ENCODE results near the gene NKD2. TPM values are rescaled to one million over a fixed set of nuclear protein-coding genes. Genes with fewer than 3 reads are reported as not detected.
"Not testable (repeated sequence)": the region's sequence is repeated elsewhere in the genome, so short reads cannot be mapped to it uniquely, and the experiment has no call there.

NKD2 gene
- total RNA-seq, 1 donor from 2014 or later: 1.8 TPM

- Mint-ChIP-seq H3K4me1 (ENCODE audit: unreplicated experiment) (no peaks in the 10 kb centered on the region), H3K27me3 (ENCODE audit: unreplicated experiment) (peaks cover 5% of the 10 kb centered on the region), H3K4me3 (ENCODE audit: unreplicated experiment) (no peak overlapping the region), H3K36me3 (ENCODE audit: low read depth, unreplicated experiment) (peaks cover 6% of the 10 kb centered on the region), H3K27ac (ENCODE audit: unreplicated experiment) (no peak overlapping the region), H3K9me3 (ENCODE audit: unreplicated experiment) (no peaks in the 10 kb centered on the region)
- TF ChIP-seq CTCF (IDR thresholded peaks at IDR 0.05; ENCODE audit: unreplicated experiment): no peak
- no peak for DNase-seq (ENCODE audit: low spot score)
Measured at GRCh38 chr5:1058988-1059883, 50.6 kb downstream of the NKD2 start.

GRCh38 chr5:1059884-1060263 lies 51.3 kb downstream of the NKD2 start:
- TF ChIP-seq CTCF (IDR thresholded peaks at IDR 0.05; ENCODE audit: unreplicated experiment): no peak
- no peak for DNase-seq (ENCODE audit: low spot score)
- Mint-ChIP-seq H3K4me1 (ENCODE audit: unreplicated experiment) (no peaks in the 10 kb centered on the region), H3K4me3 (ENCODE audit: unreplicated experiment) (no peak overlapping the region), H3K27me3 (ENCODE audit: unreplicated experiment) (peaks cover 5% of the 10 kb centered on the region), H3K9me3 (ENCODE audit: unreplicated experiment) (no peaks in the 10 kb centered on the region), H3K36me3 (ENCODE audit: low read depth, unreplicated experiment) (peaks cover 3% of the 10 kb centered on the region), H3K27ac (ENCODE audit: unreplicated experiment) (no peak overlapping the region)

- TF ChIP-seq CTCF (IDR thresholded peaks at IDR 0.05; ENCODE audit: unreplicated experiment): no peak
- no peaks in the 10 kb centered on the region for H3K9me3 Mint-ChIP-seq (ENCODE audit: unreplicated experiment)
- no peaks in the 10 kb centered on the region for H3K4me1 Mint-ChIP-seq (ENCODE audit: unreplicated experiment)
- H3K36me3 Mint-ChIP-seq (ENCODE audit: low read depth, unreplicated experiment): no peaks in the 10 kb centered on the region
- H3K27me3 Mint-ChIP-seq (ENCODE audit: unreplicated experiment): peaks cover 5% of the 10 kb centered on the region
- H3K27ac Mint-ChIP-seq (ENCODE audit: unreplicated experiment): no peak overlapping the region
- DNase-seq (ENCODE audit: low spot score): no peak
- no peak overlapping the region for H3K4me3 Mint-ChIP-seq (ENCODE audit: unreplicated experiment)
Measured at GRCh38 chr5:1060535-1060981, 52.0 kb downstream of the NKD2 start.

GRCh38 chr5:1061292-1061691 lies 52.7 kb downstream of the NKD2 start:
- not testable (repeated sequence) for H3K9me3 Mint-ChIP-seq (ENCODE audit: unreplicated experiment); H3K27me3 Mint-ChIP-seq (ENCODE audit: unreplicated experiment); DNase-seq (ENCODE audit: low spot score); H3K4me3 Mint-ChIP-seq (ENCODE audit: unreplicated experiment); H3K27ac Mint-ChIP-seq (ENCODE audit: unreplicated experiment); H3K36me3 Mint-ChIP-seq (ENCODE audit: low read depth, unreplicated experiment); H3K4me1 Mint-ChIP-seq (ENCODE audit: unreplicated experiment)

GRCh38 chr5:1061916-1062315 lies 53.3 kb downstream of the NKD2 start:
- no peak for TF ChIP-seq CTCF (IDR thresholded peaks at IDR 0.05; ENCODE audit: unreplicated experiment)
- Mint-ChIP-seq H3K27ac (ENCODE audit: unreplicated experiment) (peak overlapping the region; percentile 72), H3K36me3 (ENCODE audit: low read depth, unreplicated experiment) (peaks cover 6% of the 10 kb centered on the region), H3K9me3 (ENCODE audit: unreplicated experiment) (no peaks in the 10 kb centered on the region), H3K4me3 (ENCODE audit: unreplicated experiment) (no peak overlapping the region), H3K27me3 (ENCODE audit: unreplicated experiment) (peaks cover 5% of the 10 kb centered on the region), H3K4me1 (ENCODE audit: unreplicated experiment) (peaks cover 2% of the 10 kb centered on the region)
- DNase-seq (ENCODE audit: low spot score): no peak
